Measurements from ENCODE around the gene SLC5A9. TPM values are rescaled to one million over a fixed set of nuclear protein-coding genes. Genes with fewer than 3 reads are reported as not detected.

SLC5A9 gene
- total RNA-seq, 1 donor from 2014 or later = 7.2 TPM

DNA sequence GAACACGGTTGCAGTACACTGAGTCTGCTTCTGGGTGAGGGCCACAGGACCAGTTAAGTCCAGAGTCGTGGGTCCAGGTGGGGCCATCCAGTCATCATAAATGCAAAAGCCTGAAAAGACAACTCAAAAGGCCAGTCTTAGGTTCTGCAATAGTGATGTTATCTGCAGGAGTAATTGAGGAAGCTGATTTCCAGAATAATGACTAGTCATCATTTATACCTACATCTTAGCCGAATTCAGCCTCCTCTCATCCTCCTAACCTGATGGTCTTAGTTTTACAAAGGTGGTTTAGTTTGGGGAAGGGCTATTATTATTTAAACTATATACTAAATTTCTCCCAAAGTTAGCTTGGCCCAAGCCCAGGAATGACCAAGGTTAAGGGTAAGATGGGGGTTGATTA lies 23.5 kb upstream of the SLC5A9 start:
- peak overlapping the region; percentile 87 for H3K27ac Mint-ChIP-seq
- no peak for DNase-seq (ENCODE audit: low spot score, unreplicated experiment)
- no peaks in the 10 kb centered on the region for H3K9me3 Mint-ChIP-seq (ENCODE audit: low read depth)
- no peak overlapping the region for H3K4me3 Mint-ChIP-seq (ENCODE audit: low read depth)
- TF ChIP-seq, protein P1, sequence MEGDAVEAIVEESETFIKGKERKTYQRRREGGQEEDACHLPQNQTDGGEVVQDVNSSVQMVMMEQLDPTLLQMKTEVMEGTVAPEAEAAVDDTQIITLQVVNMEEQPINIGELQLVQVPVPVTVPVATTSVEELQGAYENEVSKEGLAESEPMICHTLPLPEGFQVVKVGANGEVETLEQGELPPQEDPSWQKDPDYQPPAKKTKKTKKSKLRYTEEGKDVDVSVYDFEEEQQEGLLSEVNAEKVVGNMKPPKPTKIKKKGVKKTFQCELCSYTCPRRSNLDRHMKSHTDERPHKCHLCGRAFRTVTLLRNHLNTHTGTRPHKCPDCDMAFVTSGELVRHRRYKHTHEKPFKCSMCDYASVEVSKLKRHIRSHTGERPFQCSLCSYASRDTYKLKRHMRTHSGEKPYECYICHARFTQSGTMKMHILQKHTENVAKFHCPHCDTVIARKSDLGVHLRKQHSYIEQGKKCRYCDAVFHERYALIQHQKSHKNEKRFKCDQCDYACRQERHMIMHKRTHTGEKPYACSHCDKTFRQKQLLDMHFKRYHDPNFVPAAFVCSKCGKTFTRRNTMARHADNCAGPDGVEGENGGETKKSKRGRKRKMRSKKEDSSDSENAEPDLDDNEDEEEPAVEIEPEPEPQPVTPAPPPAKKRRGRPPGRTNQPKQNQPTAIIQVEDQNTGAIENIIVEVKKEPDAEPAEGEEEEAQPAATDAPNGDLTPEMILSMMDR (IDR thresholded peaks at IDR 0.05; ENCODE audit: unreplicated experiment) = no peak
- peaks cover 39% of the 10 kb centered on the region for H3K4me1 Mint-ChIP-seq (ENCODE audit: low read depth)
- H3K36me3 Mint-ChIP-seq (ENCODE audit: insufficient read depth) = no peaks in the 10 kb centered on the region
- H3K27me3 Mint-ChIP-seq = no peaks in the 10 kb centered on the region

DNA sequence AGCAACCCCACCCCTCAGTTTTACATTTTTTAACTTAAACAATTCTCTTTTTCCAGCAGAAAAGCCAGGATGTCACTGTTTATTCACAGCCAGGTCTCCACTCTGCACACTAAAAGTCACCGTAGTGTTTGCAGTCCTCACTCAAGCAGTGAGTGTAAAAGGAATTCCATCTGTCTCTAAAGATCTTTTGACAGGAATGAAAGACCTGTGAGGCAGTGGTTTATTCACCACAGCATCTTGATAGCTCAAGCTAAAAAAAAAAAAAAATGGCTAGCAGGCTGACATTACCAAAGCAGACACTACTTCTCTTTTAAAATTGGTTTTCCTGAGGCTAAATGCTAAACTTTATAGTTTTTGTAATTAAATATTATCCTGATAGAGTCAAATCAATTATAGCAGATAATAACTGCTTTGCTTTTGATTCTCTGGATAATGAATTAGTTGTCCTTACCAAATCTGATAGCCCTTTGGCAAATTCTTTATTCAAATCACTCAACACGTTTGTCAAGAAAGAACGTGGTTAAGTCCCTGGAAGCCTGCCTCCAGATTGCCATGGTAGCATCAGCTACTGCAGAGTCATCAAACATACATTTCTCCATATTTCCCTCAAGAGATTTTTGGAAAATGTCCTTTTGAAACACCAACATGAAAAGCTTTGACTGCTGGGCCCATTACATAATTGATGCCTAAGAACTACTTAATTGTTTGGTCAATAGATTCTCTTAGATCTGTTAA lies 22.2 kb upstream of the SLC5A9 start:
- peaks cover 39% of the 10 kb centered on the region for H3K4me1 Mint-ChIP-seq (ENCODE audit: low read depth)

GRCh38 chr1:48202030-48202752 lies 20.3 kb upstream of the SLC5A9 start:
- Mint-ChIP-seq H3K4me3 (ENCODE audit: low read depth) (no peak overlapping the region), H3K36me3 (ENCODE audit: insufficient read depth) (no peaks in the 10 kb centered on the region), H3K9me3 (ENCODE audit: low read depth) (no peaks in the 10 kb centered on the region), H3K27me3 (no peaks in the 10 kb centered on the region), H3K27ac (no peak overlapping the region), H3K4me1 (ENCODE audit: low read depth) (peaks cover 43% of the 10 kb centered on the region)
- peak; percentile 66 for DNase-seq (ENCODE audit: low spot score, unreplicated experiment)
- TF ChIP-seq, protein P1 (IDR thresholded peaks at IDR 0.05; ENCODE audit: unreplicated experiment) = peak; percentile 86

More for the DNA sequence above, 22.2 kb upstream of the SLC5A9 start:
- no peaks in the 10 kb centered on the region for H3K9me3 Mint-ChIP-seq (ENCODE audit: low read depth)
- TF ChIP-seq, protein P1 (IDR thresholded peaks at IDR 0.05; ENCODE audit: unreplicated experiment) = no peak
- DNase-seq (ENCODE audit: low spot score, unreplicated experiment) = no peak
- H3K4me3 Mint-ChIP-seq (ENCODE audit: low read depth) = no peak overlapping the region
- H3K36me3 Mint-ChIP-seq (ENCODE audit: insufficient read depth) = no peaks in the 10 kb centered on the region
- H3K27ac Mint-ChIP-seq = peak overlapping the region; percentile 7
- no peaks in the 10 kb centered on the region for H3K27me3 Mint-ChIP-seq

- TF ChIP-seq, protein P1 (IDR thresholded peaks at IDR 0.05; ENCODE audit: unreplicated experiment) = peak; percentile 63
- Mint-ChIP-seq H3K36me3 (ENCODE audit: insufficient read depth) (no peaks in the 10 kb centered on the region), H3K27ac (no peak overlapping the region), H3K4me1 (ENCODE audit: low read depth) (peaks cover 45% of the 10 kb centered on the region), H3K9me3 (ENCODE audit: low read depth) (no peaks in the 10 kb centered on the region), H3K4me3 (ENCODE audit: low read depth) (no peak overlapping the region), H3K27me3 (no peaks in the 10 kb centered on the region)
- no peak for DNase-seq (ENCODE audit: low spot score, unreplicated experiment)
Measured at GRCh38 chr1:48203287-48203900, 19.1 kb upstream of the SLC5A9 start.

GRCh38 chr1:48205522-48205921 lies 17.0 kb upstream of the SLC5A9 start:
- Mint-ChIP-seq H3K27ac (no peak overlapping the region), H3K36me3 (ENCODE audit: insufficient read depth) (no peaks in the 10 kb centered on the region), H3K27me3 (no peaks in the 10 kb centered on the region), H3K4me3 (ENCODE audit: low read depth) (no peak overlapping the region), H3K4me1 (ENCODE audit: low read depth) (peaks cover 37% of the 10 kb centered on the region), H3K9me3 (ENCODE audit: low read depth) (no peaks in the 10 kb centered on the region)
- no peak for DNase-seq (ENCODE audit: low spot score, unreplicated experiment)
- TF ChIP-seq, protein P1 (IDR thresholded peaks at IDR 0.05; ENCODE audit: unreplicated experiment) = no peak

Measured in progenitor cell of endocrine pancreas (in vitro differentiated cells).